NCI-H524 (cell line): Measurements from ENCODE around the gene ASB10.

Experiments used
- DNase-seq, 2 experiments: peaks; one replicate each; lab custom pipeline; 2025; lab: John Stamatoyannopoulos, UW

The ASB10 gene

GRCh38 chr7:151166629-151167196 is 20.3 kb downstream of the ASB10 start:
- no peak for DNase-seq

- DNase-seq: no peak
Observed at GRCh38 chr7:151161757-151162156, 25.3 kb downstream of the ASB10 start.

- no peak for DNase-seq
Observed at GRCh38 chr7:151157645-151158329, 29.3 kb downstream of the ASB10 start.

GRCh38 chr7:151152643-151153513 is 34.2 kb downstream of the ASB10 start:
- no peak for DNase-seq

GRCh38 chr7:151150388-151150787 is 36.7 kb downstream of the ASB10 start:
- DNase-seq: no peak

GRCh38 chr7:151148319-151149259 is 38.5 kb downstream of the ASB10 start:
- no peak for DNase-seq

GRCh38 chr7:151146761-151147160 is 40.3 kb downstream of the ASB10 start:
- DNase-seq: no peak

GRCh38 chr7:151144387-151144786 is 42.7 kb downstream of the ASB10 start:
- DNase-seq: no peak

- DNase-seq: no peak
Observed at GRCh38 chr7:151143261-151144015, 43.6 kb downstream of the ASB10 start.

GRCh38 chr7:151142686-151143040 is 44.4 kb downstream of the ASB10 start:
- no peak for DNase-seq

GRCh38 chr7:151141855-151142685 is 45.0 kb downstream of the ASB10 start:
- no peak for DNase-seq

GRCh38 chr7:151141311-151141854 is 45.7 kb downstream of the ASB10 start:
- DNase-seq: no peak

- no peak for DNase-seq
Observed at GRCh38 chr7:151140826-151141225, 46.2 kb downstream of the ASB10 start.

- no peak for DNase-seq
Observed at GRCh38 chr7:151139791-151140190, 47.3 kb downstream of the ASB10 start.

- DNase-seq: no peak
Observed at GRCh38 chr7:151139071-151139790, 47.8 kb downstream of the ASB10 start.

GRCh38 chr7:151138153-151138851 is 48.7 kb downstream of the ASB10 start:
- DNase-seq: no peak

- no peak for DNase-seq
Observed at GRCh38 chr7:151137791-151138152, 49.3 kb downstream of the ASB10 start.

GRCh38 chr7:151137076-151137675 is 49.9 kb downstream of the ASB10 start:
- no peak for DNase-seq
